Skeletal muscle tissue (tissue), 4 donors: Measurements from ENCODE around the gene PTH1R. TPM values are rescaled to one million over a fixed set of nuclear protein-coding genes. Genes with fewer than 3 reads are reported as not detected.

ENCODE experiments used
- H3K27ac ChIP-seq: one replicate; pipeline ENCODE4 v1.7.0; 2013; ENCODE audit warnings: mild to moderate bottlenecking, low read depth, low read length, inconsistent platforms
- H3K27me3 ChIP-seq, 3 donors: one replicate each; pipeline ENCODE4 v1.7.0; 2013; ENCODE audit warnings: low read length in 3 of 3; ENCODE audit not compliant: control insufficient read depth in 3 of 3, insufficient read depth in 3 of 3
- H3K36me3 ChIP-seq, 3 donors: one replicate each; pipeline ENCODE4 v1.7.0; 2013; ENCODE audit warnings: low read length in 3 of 3; ENCODE audit not compliant: control insufficient read depth in 3 of 3, insufficient read depth in 3 of 3
- H3K4me1 ChIP-seq, 3 donors: one replicate each; pipeline ENCODE4 v1.7.0; 2013; ENCODE audit warnings: low read length in 3 of 3, mild to moderate bottlenecking in 3 of 3; ENCODE audit not compliant: control insufficient read depth in 3 of 3, insufficient read depth in 3 of 3
- H3K4me3 ChIP-seq, 3 donors: one replicate each; pipeline ENCODE4 v1.7.0; 2013; ENCODE audit warnings: low read length in 3 of 3
- H3K9ac ChIP-seq, 3 donors: one replicate each; pipeline ENCODE4 v1.7.0; 2013; ENCODE audit warnings: low read length in 3 of 3, mild to moderate bottlenecking in 3 of 3, moderate library complexity in 2 of 3, low read depth in 1 of 3
- H3K9me3 ChIP-seq, 3 donors: one replicate each; pipeline ENCODE4 v1.7.0; 2013; ENCODE audit warnings: low read length in 3 of 3; ENCODE audit not compliant: control insufficient read depth in 3 of 3
- total RNA-seq: library from RNA; depleted of rRNA; stranded (reverse); fragments of >200 nt; gene quantifications from one replicate; pipeline ENCODE4 v1.2.3, GENCODE V29; 2014
- donor health status: Osteomylitis.

The PTH1R gene
- total RNA-seq, 1 donor from 2014 or later: 9.4 TPM

GRCh38 chr3:46916278-46916677, 38.8 kb downstream of the PTH1R start:
- Histone ChIP-seq H3K36me3 (peaks cover 18 to 35% (median 31%) of the 10 kb centered on the region in 3 donors), H3K27ac (no peak overlapping the region), H3K9ac (no peak overlapping the region), H3K4me3 (no peak overlapping the region), H3K27me3 (no peaks in the 10 kb centered on the region), H3K4me1 (peaks cover 14 to 26% (median 22%) of the 10 kb centered on the region in 3 donors), H3K9me3 (peaks cover 0 to 4% (median 0%) of the 10 kb centered on the region in 3 donors)

- Histone ChIP-seq H3K36me3 (peaks cover 23 to 40% (median 36%) of the 10 kb centered on the region in 3 donors), H3K9me3 (peaks cover 0 to 4% (median 0%) of the 10 kb centered on the region in 3 donors), H3K27ac (no peak overlapping the region), H3K4me1 (peaks cover 14 to 26% (median 22%) of the 10 kb centered on the region in 3 donors), H3K9ac (no peak overlapping the region), H3K27me3 (no peaks in the 10 kb centered on the region), H3K4me3 (no peak overlapping the region)
These were observed 39.3 kb downstream of the PTH1R start for GRCh38 chr3:46916799-46917198.

GRCh38 chr3:46917257-46917656, 39.7 kb downstream of the PTH1R start:
- H3K9ac ChIP-seq: no peak overlapping the region
- H3K4me1 ChIP-seq: peaks cover 14 to 31% (median 22%) of the 10 kb centered on the region in 3 donors
- no peaks in the 10 kb centered on the region for H3K27me3 ChIP-seq
- peaks cover 28 to 44% (median 41%) of the 10 kb centered on the region in 3 donors for H3K36me3 ChIP-seq
- no peak overlapping the region for H3K27ac ChIP-seq
- no peak overlapping the region for H3K4me3 ChIP-seq
- H3K9me3 ChIP-seq: peaks cover 0 to 4% (median 0%) of the 10 kb centered on the region in 3 donors

GRCh38 chr3:46918202-46918601, 40.7 kb downstream of the PTH1R start:
- Histone ChIP-seq H3K36me3 (peaks cover 37 to 53% (median 50%) of the 10 kb centered on the region in 3 donors), H3K27me3 (no peaks in the 10 kb centered on the region), H3K4me1 (peaks cover 14 to 36% (median 22%) of the 10 kb centered on the region in 3 donors), H3K4me3 (no peak overlapping the region), H3K27ac (no peak overlapping the region), H3K9me3 (peaks cover 0 to 4% (median 0%) of the 10 kb centered on the region in 3 donors), H3K9ac (no peak overlapping the region)

GRCh38 chr3:46918634-46919033, 41.1 kb downstream of the PTH1R start:
- H3K9me3 ChIP-seq: peaks cover 0 to 4% (median 0%) of the 10 kb centered on the region in 3 donors
- no peaks in the 10 kb centered on the region for H3K27me3 ChIP-seq
- no peak overlapping the region for H3K4me3 ChIP-seq
- H3K36me3 ChIP-seq: peaks cover 42 to 57% (median 55%) of the 10 kb centered on the region in 3 donors
- peaks cover 11 to 37% (median 23%) of the 10 kb centered on the region in 3 donors for H3K4me1 ChIP-seq
- H3K9ac ChIP-seq: no peak overlapping the region
- H3K27ac ChIP-seq: no peak overlapping the region

- no peak overlapping the region for H3K4me3 ChIP-seq
- H3K9ac ChIP-seq: peak overlapping the region in 1 of 3 donors; percentile 40
- H3K4me1 ChIP-seq: peaks cover 21 to 47% (median 33%) of the 10 kb centered on the region in 3 donors
- H3K36me3 ChIP-seq: peaks cover 57 to 71% (median 66%) of the 10 kb centered on the region in 3 donors
- H3K27me3 ChIP-seq: no peaks in the 10 kb centered on the region
- peaks cover 0 to 4% (median 0%) of the 10 kb centered on the region in 3 donors for H3K9me3 ChIP-seq
- H3K27ac ChIP-seq: no peak overlapping the region
These were observed 43.5 kb downstream of the PTH1R start for GRCh38 chr3:46921041-46921440.

GRCh38 chr3:46921871-46922271, 44.4 kb downstream of the PTH1R start:
- Histone ChIP-seq H3K27me3 (no peaks in the 10 kb centered on the region), H3K4me1 (peaks cover 29 to 56% (median 41%) of the 10 kb centered on the region in 3 donors), H3K36me3 (peaks cover 57 to 71% (median 66%) of the 10 kb centered on the region in 3 donors), H3K9me3 (peaks cover 0 to 4% (median 0%) of the 10 kb centered on the region in 3 donors), H3K4me3 (no peak overlapping the region), H3K9ac (no peak overlapping the region), H3K27ac (no peak overlapping the region)

- no peak overlapping the region for H3K4me3 ChIP-seq
- no peak overlapping the region for H3K9ac ChIP-seq
- H3K36me3 ChIP-seq: peaks cover 57 to 65% (median 62%) of the 10 kb centered on the region in 3 donors
These were observed 44.9 kb downstream of the PTH1R start for GRCh38 chr3:46922426-46922825.

GRCh38 chr3:46922871-46923558, 45.5 kb downstream of the PTH1R start:
- Histone ChIP-seq H3K27me3 (no peaks in the 10 kb centered on the region), H3K27ac (no peak overlapping the region), H3K9ac (no peak overlapping the region), H3K36me3 (peaks cover 54 to 60% (median 56%) of the 10 kb centered on the region in 3 donors), H3K9me3 (no peaks in the 10 kb centered on the region), H3K4me3 (no peak overlapping the region), H3K4me1 (peaks cover 40 to 67% (median 53%) of the 10 kb centered on the region in 3 donors)

More at GRCh38 chr3:46922426-46922825, 44.9 kb downstream of the PTH1R start:
- Histone ChIP-seq H3K27ac (no peak overlapping the region), H3K9me3 (peaks cover 0 to 4% (median 0%) of the 10 kb centered on the region in 3 donors), H3K4me1 (peaks cover 35 to 61% (median 47%) of the 10 kb centered on the region in 3 donors), H3K27me3 (no peaks in the 10 kb centered on the region)
